HepG2 (cell line): ENCODE results near the gene NME2.
"Not testable (repeated sequence)": the region's sequence is repeated elsewhere in the genome, so short reads cannot be mapped to it uniquely, and the experiment has no call there.

Source experiments
- ATF1 ChIP-seq: IDR thresholded peaks from 2 replicates; pipeline ENCODE4 v1.6.1; 2016; ENCODE audit warnings: mild to moderate bottlenecking, control low read depth
- ELF4 ChIP-seq: sonication (generic); formaldehyde crosslinking; IDR thresholded peaks from 2 replicates; pipeline ENCODE4 v1.5.0; 2020; ENCODE audit warnings: missing genetic modification reagents, mild to moderate bottlenecking, moderate library complexity, borderline replicate concordance
- JUNB ChIP-seq: sonication (generic); formaldehyde crosslinking; IDR thresholded peaks from 2 replicates; pipeline ENCODE4 v1.8.0; 2022; ENCODE audit warnings: missing genetic modification reagents, mild to moderate bottlenecking, borderline replicate concordance
- MEIS1 ChIP-seq: sonication (generic); formaldehyde crosslinking; IDR thresholded peaks from 2 replicates; pipeline ENCODE4 v1.9.0; 2021; ENCODE audit warnings: mild to moderate bottlenecking, missing genetic modification reagents, moderate library complexity, borderline replicate concordance
- POLR2A ChIP-seq, 2 experiments: IDR thresholded peaks; 2 replicates each; pipeline ENCODE4 v1.6.1; 2011; ENCODE audit warnings: low read depth in 2 of 2, low read length in 2 of 2, mild to moderate bottlenecking in 1 of 2, moderate library complexity in 1 of 2; ENCODE audit not compliant: insufficient read depth in 1 of 2
- POLR2AphosphoS5 ChIP-seq: IDR thresholded peaks from 2 replicates; pipeline ENCODE4 v1.6.1; 2012; ENCODE audit warnings: low read depth, low read length
- ZBTB3 ChIP-seq: sonication (generic); formaldehyde crosslinking; IDR thresholded peaks from 2 replicates; pipeline ENCODE4 v1.4.0; 2020; ENCODE audit warnings: low read depth, mild to moderate bottlenecking, moderate library complexity, missing genetic modification reagents, borderline replicate concordance
- ZNF274 ChIP-seq: sonication (generic); formaldehyde crosslinking; IDR thresholded peaks from 2 replicates; pipeline ENCODE4 v1.5.1; 2020; ENCODE audit warnings: mild to moderate bottlenecking, missing genetic modification reagents
- ZNF546 ChIP-seq: sonication (generic); formaldehyde crosslinking; conservative IDR thresholded peaks from 2 replicates; pipeline ENCODE4 v1.8.1; 2023; ENCODE audit warnings: mild to moderate bottlenecking, missing genetic modification reagents
- TF ChIP-seq, protein P1 (sequence below): sonication (generic); formaldehyde crosslinking; IDR thresholded peaks from 2 replicates; pipeline ENCODE4 v1.8.1; 2022; ENCODE audit warnings: low read depth, mild to moderate bottlenecking, missing genetic modification reagents
- TF ChIP-seq, protein P2 (sequence below): sonication (generic); formaldehyde crosslinking; IDR thresholded peaks from 2 replicates; pipeline ENCODE4 v1.9.0; 2022; ENCODE audit warnings: missing genetic modification reagents, mild to moderate bottlenecking, borderline replicate concordance

- not testable (repeated sequence) for TF ChIP-seq ZBTB3 (CRISPR knock-in tag); POLR2AphosphoS5; ZNF274 (CRISPR knock-in tag); JUNB; MEIS1 (CRISPR knock-in tag); ZNF546 (CRISPR knock-in tag); ATF1 (CRISPR knock-in tag); POLR2A (IDR thresholded peaks at IDR 0.05; ENCODE audit: insufficient read depth in 1 of 2, low read depth in 2 of 2, low read length in 2 of 2); ELF4 (CRISPR knock-in tag)
- TF ChIP-seq, protein P1, sequence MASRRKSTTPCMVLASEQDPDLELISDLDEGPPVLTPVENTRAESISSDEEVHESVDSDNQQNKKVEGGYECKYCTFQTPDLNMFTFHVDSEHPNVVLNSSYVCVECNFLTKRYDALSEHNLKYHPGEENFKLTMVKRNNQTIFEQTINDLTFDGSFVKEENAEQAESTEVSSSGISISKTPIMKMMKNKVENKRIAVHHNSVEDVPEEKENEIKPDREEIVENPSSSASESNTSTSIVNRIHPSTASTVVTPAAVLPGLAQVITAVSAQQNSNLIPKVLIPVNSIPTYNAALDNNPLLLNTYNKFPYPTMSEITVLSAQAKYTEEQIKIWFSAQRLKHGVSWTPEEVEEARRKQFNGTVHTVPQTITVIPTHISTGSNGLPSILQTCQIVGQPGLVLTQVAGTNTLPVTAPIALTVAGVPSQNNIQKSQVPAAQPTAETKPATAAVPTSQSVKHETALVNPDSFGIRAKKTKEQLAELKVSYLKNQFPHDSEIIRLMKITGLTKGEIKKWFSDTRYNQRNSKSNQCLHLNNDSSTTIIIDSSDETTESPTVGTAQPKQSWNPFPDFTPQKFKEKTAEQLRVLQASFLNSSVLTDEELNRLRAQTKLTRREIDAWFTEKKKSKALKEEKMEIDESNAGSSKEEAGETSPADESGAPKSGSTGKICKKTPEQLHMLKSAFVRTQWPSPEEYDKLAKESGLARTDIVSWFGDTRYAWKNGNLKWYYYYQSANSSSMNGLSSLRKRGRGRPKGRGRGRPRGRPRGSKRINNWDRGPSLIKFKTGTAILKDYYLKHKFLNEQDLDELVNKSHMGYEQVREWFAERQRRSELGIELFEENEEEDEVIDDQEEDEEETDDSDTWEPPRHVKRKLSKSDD (CRISPR knock-in tag) = not testable (repeated sequence)
- TF ChIP-seq, protein P2, sequence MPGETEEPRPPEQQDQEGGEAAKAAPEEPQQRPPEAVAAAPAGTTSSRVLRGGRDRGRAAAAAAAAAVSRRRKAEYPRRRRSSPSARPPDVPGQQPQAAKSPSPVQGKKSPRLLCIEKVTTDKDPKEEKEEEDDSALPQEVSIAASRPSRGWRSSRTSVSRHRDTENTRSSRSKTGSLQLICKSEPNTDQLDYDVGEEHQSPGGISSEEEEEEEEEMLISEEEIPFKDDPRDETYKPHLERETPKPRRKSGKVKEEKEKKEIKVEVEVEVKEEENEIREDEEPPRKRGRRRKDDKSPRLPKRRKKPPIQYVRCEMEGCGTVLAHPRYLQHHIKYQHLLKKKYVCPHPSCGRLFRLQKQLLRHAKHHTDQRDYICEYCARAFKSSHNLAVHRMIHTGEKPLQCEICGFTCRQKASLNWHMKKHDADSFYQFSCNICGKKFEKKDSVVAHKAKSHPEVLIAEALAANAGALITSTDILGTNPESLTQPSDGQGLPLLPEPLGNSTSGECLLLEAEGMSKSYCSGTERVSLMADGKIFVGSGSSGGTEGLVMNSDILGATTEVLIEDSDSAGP = not testable (repeated sequence)
These were observed 43.6 kb upstream of the NME2 start for GRCh38 chr17:51122473-51123115.
